Measurements from ENCODE around the gene KAZN.

DNA sequence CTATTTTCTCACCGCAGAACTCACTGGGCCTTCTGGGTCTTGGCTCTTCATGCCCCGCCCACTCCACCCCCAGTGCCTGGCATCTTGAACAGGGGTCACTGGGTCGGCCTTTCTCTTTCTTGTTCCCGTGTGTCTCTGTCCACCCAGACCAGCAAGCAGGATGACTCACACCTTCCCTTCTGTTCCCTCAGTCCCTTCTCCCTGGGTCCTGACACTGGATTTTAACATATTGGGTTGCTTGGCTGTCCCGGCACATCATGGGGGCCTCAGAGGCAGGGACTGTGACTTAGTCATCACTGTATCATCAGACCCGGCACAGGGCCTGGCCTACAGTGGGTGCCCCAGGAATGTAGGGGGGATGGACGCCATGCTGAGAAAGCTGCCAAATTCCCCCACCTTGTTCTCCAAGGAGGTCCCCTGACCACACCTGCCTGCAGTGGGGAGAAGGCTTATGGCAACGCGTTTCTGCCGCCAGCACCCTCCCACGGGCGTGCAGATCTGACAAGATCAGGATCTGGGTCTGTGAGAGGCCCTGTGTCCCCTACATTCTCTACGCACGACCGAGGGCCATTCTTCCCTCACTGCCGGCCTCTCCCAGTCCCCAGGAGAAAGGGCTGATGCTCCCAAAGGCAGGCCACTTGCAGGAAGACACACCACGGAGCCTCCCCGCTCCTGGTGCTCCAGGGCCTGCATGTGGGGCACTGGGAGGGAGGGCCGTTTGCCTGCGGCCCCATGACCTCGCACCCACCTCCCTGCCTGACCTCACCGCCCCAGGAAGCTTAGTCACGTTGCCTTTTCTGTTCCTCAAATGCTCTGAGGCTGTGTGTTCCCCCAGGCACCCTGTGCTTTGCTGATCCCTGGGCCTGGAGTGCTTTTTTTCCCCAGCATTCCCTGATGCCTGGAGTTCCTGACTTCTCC, 397.9 kb downstream of the KAZN start:
- TF ChIP-seq, protein P1, sequence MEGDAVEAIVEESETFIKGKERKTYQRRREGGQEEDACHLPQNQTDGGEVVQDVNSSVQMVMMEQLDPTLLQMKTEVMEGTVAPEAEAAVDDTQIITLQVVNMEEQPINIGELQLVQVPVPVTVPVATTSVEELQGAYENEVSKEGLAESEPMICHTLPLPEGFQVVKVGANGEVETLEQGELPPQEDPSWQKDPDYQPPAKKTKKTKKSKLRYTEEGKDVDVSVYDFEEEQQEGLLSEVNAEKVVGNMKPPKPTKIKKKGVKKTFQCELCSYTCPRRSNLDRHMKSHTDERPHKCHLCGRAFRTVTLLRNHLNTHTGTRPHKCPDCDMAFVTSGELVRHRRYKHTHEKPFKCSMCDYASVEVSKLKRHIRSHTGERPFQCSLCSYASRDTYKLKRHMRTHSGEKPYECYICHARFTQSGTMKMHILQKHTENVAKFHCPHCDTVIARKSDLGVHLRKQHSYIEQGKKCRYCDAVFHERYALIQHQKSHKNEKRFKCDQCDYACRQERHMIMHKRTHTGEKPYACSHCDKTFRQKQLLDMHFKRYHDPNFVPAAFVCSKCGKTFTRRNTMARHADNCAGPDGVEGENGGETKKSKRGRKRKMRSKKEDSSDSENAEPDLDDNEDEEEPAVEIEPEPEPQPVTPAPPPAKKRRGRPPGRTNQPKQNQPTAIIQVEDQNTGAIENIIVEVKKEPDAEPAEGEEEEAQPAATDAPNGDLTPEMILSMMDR (IDR thresholded peaks at IDR 0.05): no peak
- no peak for TF ChIP-seq POLR2A (IDR thresholded peaks at IDR 0.05)

Data from testis (tissue), 2 donors.